Astrocyte of the spinal cord (primary cell): Measurements from ENCODE around the gene SIRT3.
"Not testable (repeated sequence)": the region's sequence is repeated elsewhere in the genome, so short reads cannot be mapped to it uniquely, and the experiment has no call there.

Source experiments
- DNase-seq: peaks from one replicate; pipeline ENCODE4 v3.0.0; 2011; ENCODE audit warnings: low read depth, low spot score
- H3K4me3 ChIP-seq: 2 replicates; pipeline ENCODE4 v1.5.1; 2011; ENCODE audit warnings: low read depth, mild to moderate bottlenecking, low read length, moderate library complexity
- in situ Hi-C: cut with HindIII; loops from 2 replicates; pipeline ENCODE4 v1.10.0; 2017; ENCODE audit warnings: low sequenced_read_pairs
- TF ChIP-seq, protein P1 (sequence below): IDR thresholded peaks from 2 replicates; pipeline ENCODE4 v1.5.1; 2012; ENCODE audit warnings: low read depth, mild to moderate bottlenecking, low read length, inconsistent platforms

The SIRT3 gene

DNA sequence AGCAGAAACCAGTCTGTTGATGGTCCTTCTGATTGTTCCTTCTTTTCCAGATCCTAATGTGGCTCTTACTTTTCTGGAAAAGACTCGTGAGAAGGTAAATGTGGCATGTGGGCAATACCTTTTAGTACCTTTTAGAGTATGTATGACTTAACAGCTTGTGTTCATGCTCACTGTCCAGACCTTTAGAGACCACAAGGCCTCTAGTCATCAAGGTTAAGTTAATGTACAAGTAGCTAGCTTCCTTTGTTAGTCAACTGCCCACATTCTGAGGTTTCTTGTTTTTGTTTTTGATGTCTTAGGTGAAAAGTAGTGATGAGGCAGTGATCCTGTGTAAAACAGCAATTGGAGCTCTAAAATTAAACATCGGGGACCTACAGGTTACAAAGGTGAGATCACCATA is 8.2 kb upstream of the SIRT3 start:
- in situ Hi-C loops = no loop called here
- H3K4me3 ChIP-seq = no peak overlapping the region
- TF ChIP-seq, protein P1, sequence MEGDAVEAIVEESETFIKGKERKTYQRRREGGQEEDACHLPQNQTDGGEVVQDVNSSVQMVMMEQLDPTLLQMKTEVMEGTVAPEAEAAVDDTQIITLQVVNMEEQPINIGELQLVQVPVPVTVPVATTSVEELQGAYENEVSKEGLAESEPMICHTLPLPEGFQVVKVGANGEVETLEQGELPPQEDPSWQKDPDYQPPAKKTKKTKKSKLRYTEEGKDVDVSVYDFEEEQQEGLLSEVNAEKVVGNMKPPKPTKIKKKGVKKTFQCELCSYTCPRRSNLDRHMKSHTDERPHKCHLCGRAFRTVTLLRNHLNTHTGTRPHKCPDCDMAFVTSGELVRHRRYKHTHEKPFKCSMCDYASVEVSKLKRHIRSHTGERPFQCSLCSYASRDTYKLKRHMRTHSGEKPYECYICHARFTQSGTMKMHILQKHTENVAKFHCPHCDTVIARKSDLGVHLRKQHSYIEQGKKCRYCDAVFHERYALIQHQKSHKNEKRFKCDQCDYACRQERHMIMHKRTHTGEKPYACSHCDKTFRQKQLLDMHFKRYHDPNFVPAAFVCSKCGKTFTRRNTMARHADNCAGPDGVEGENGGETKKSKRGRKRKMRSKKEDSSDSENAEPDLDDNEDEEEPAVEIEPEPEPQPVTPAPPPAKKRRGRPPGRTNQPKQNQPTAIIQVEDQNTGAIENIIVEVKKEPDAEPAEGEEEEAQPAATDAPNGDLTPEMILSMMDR = no peak
- no peak for DNase-seq

DNA sequence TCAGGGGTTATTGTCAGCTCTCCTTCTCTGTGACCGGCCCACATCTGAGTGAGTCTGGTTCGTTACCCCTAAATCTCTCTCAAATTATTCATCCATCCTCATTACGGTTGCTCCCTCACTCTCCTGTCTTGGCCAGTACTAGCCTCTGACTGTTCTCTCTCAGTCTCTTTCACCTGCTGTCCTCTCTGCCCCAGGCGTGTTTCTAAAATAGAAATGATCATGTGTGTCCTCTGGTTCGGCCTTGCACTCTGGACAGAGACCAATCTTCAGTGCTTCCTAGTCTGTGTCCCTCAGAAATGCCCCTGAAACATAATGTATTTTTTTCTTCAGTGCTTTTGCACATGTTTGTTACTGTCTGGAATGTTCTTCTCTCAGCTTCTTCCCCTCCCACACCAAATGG is 5.5 kb upstream of the SIRT3 start:
- TF ChIP-seq, protein P1 = no peak
- no peak for DNase-seq
- in situ Hi-C loops = no loop called here
- H3K4me3 ChIP-seq = no peak overlapping the region

DNA sequence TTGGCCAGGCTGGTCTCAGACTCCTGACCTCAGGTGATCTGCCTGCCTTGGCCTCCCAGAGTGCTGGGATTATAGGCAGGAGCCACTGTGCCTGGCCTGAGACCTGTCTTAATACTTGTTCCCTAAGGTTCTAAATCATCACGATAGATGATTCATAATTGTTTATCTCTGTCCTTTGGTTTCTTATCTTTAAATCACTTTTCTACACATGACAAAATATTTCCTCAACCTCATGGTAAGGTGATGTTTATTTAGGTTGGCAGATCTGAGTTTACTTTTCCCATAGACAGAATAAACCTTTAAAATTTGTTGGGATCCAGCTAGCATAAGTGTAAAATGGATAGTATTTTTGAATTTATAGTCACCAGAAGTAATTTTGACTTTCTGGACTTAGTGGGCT is 4.2 kb upstream of the SIRT3 start:
- in situ Hi-C loops = no loop called here
- DNase-seq = no peak
- H3K4me3 ChIP-seq = no peak overlapping the region
- TF ChIP-seq, protein P1 = no peak

DNA sequence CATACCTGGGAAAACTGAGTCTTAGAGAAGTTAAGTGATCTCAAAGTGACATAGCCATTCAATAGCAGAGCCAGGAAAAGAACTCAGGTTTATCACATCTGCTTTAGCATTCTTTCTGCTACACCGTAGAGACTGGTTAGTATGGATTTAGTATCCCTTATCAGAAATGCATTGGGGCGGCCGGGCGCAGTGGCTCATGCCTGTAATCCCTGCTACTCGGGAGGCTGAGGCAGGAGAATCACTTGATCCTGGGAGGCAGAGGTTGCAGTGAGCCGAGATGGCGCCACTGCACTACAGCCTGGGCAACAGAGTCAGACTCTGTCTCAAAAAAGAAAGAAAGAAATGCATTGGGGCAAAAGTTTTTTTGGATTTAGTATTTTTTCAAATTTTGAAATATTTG is 2.2 kb upstream of the SIRT3 start:
- DNase-seq, H3K4me3 ChIP-seq, in situ Hi-C loops: not testable (repeated sequence)

DNA sequence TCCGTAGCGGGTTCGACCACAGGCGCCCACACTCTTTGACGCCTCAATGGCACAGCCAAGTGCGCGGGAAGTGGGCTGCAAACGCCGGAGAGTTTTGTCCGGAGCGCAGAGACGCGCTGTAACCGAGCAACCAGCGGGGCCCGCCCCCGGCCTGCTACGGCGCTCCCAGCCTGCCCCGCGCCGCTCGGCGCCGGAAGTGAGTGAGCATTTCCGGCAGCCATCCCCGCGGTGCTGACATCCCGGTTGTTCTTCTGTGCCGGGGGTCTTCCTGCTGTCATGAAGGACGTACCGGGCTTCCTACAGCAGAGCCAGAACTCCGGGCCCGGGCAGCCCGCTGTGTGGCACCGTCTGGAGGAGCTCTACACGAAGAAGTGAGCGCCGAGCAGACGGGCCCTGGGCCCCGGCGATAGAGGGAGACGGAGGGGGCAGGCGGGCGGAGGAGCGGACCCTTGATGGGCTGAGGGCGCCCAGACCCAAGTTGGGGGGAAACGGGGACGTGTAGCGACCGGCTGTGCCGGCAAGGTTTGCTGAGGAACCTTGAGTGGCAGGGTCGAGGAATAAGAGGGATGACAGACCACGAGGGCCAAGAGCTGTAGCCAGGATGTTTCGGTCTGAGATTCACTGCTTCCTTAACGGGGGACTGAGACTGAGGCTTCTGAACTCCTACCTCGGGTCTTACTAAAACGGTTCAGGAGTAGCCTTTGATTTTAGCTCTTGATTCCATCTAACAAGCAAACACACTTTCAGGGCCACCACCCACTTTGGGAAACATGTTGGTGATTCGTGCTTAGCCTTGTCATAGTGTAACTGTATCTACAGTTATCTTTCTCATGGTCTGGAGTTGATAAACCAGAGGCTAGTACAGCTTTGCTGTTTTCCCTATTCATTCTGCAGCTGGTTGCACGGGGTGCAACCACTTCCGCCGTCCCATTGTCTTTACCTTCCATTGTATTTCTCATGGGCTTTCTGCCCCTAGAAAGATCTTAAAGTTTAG is 929 bp upstream of the SIRT3 start, which contains the start of gene PSMD13:
Gene PSMD13 (plus strand): TSS at position 203 of the 994 bp plus-strand sequence. CDS start 74 bp downstream, at position 277.
- in situ Hi-C loops = no loop called here
- peak; percentile 82 for DNase-seq
- TF ChIP-seq, protein P1 = no peak
- peak within 1 kb of the TSS; percentile 94 for H3K4me3 ChIP-seq

DNA sequence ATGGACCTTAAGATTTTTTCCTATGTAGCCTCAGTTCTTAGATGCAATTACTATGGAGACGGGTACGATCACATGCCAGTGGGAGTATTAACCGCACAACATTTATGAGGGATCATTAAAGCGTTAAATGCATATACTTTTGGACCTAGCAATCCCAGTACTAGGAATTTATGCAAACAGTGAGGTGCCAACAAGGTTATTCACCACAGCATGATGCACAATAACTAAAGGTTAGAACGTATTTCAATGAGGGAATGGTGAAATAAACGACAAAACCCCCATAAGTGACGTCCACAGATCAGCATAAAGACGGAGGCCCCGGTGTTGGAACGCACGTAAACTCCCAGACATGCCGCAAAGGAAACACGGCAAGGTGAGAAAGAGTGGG is 539 bp downstream of the SIRT3 start:
- in situ Hi-C loops = no loop called here
- H3K4me3 ChIP-seq = peak overlapping the region; percentile 82
- TF ChIP-seq, protein P1 = no peak
- DNase-seq = peak; percentile 17

DNA sequence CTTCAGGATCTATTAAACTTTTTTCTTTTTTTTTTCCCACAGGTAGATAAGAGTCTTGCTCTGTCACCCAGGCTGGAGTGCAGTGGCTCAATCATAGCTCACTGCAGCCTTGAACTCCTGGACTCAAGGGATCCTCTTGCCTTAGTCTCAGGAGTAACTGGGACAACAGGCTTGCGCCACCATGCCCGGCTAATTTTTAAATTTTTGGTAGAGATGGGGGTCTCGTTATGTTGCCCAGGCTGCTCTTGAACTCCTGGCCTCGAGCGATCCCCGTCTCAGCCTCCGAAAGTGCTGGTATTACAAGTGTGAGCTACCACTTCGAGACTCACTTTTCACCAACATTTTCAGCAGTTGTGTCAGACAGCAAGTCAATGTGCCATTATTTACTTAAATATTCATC is 962 bp downstream of the SIRT3 start:
- in situ Hi-C loops = no loop called here
- TF ChIP-seq, protein P1 = no peak
- no peak for DNase-seq
- H3K4me3 ChIP-seq = peak overlapping the region; percentile 82
